PC-9 (cell line): ENCODE measurements around the gene LAMA2. TPM values are rescaled to one million over a fixed set of nuclear protein-coding genes. Genes with fewer than 3 reads are reported as not detected.

Experiments
- BruUV-seq: library from RNA; stranded (reverse); fragments of 400-500 nt; replicated peaks from 2 replicates; lab custom pipeline; 2021; lab: Mats Ljungman, UMichigan
- CTCF ChIA-PET: fragments of 300-600 bp; sonication (Branson Sonifier 250); formaldehyde crosslinking; loops from one replicate; lab custom pipeline; 2022; ENCODE audit warnings: antibody characterized with exemption; lab: Charles Lee
- POLR2A ChIA-PET: fragments of 300-600 bp; sonication (Branson Sonifier 250); formaldehyde crosslinking; loops from one replicate; lab custom pipeline; 2022; ENCODE audit warnings: antibody characterized with exemption; ENCODE audit not compliant: unreplicated experiment; lab: Charles Lee
- DNase-seq, 2 experiments: peaks; one replicate each; pipeline versions ENCODE4 v3.0.0 to v3.0.0-alpha.2; 2015 to 2022; ENCODE audit warnings: mixed read lengths in 1 of 2
- H2AFZ ChIP-seq: fragments of 200-600 bp; sonication (generic); 2 replicates; pipeline ENCODE4 v1.8.1; 2017; ENCODE audit warnings: antibody characterized with exemption
- H3F3A ChIP-seq: fragments of 200-600 bp; sonication (generic); 2 replicates; pipeline ENCODE4 v1.8.1; 2017; ENCODE audit warnings: antibody characterized with exemption, mild to moderate bottlenecking, low read depth; ENCODE audit not compliant: insufficient read depth
- H3K27ac ChIP-seq: fragments of 200-600 bp; sonication (generic); 2 replicates; pipeline ENCODE4 v1.6.1; 2016; ENCODE audit warnings: mixed run types
- H3K27me3 ChIP-seq: fragments of 200-600 bp; sonication (generic); 2 replicates; pipeline ENCODE4 v1.6.1; 2016; ENCODE audit warnings: low read depth, mixed run types; ENCODE audit not compliant: insufficient read depth
- H3K36me3 ChIP-seq: fragments of 200-600 bp; sonication (generic); 2 replicates; pipeline ENCODE4 v1.6.1; 2016; ENCODE audit warnings: low read depth, mixed run types
- H3K4me1 ChIP-seq: fragments of 200-600 bp; sonication (generic); replicated peaks from 2 replicates; pipeline ENCODE4 v1.6.1; 2016; ENCODE audit warnings: mixed run types; ENCODE audit not compliant: insufficient read depth
- H3K4me2 ChIP-seq: fragments of 200-600 bp; sonication (generic); 2 replicates; pipeline ENCODE4 v1.6.1; 2017; ENCODE audit warnings: mixed run types
- H3K4me3 ChIP-seq: fragments of 200-600 bp; sonication (generic); 2 replicates; pipeline ENCODE4 v1.6.1; 2016; ENCODE audit warnings: mixed run types
- H3K79me2 ChIP-seq: fragments of 200-600 bp; sonication (generic); 2 replicates; pipeline ENCODE4 v1.6.1; 2017; ENCODE audit warnings: low read depth, mixed run types
- H3K9me2 ChIP-seq: fragments of 200-600 bp; sonication (generic); 2 replicates; pipeline ENCODE4 v1.8.1; 2017; ENCODE audit warnings: mild to moderate bottlenecking; ENCODE audit not compliant: insufficient read depth
- H3K9me3 ChIP-seq: fragments of 200-600 bp; sonication (generic); 2 replicates; pipeline ENCODE4 v1.8.1; 2016; ENCODE audit warnings: low read depth; ENCODE audit not compliant: insufficient read depth
- H4K20me1 ChIP-seq: fragments of 200-600 bp; sonication (generic); 2 replicates; pipeline ENCODE4 v1.8.1; 2017; ENCODE audit not compliant: insufficient read depth
- CTCF ChIP-seq: fragments of 200-600 bp; sonication (generic); conservative IDR thresholded peaks from 2 replicates; pipeline ENCODE4 v1.6.1; 2017; ENCODE audit warnings: mixed run types, antibody characterized with exemption, mild to moderate bottlenecking, moderate library complexity
- EZH2 ChIP-seq: fragments of 200-600 bp; sonication (generic); IDR thresholded peaks from 2 replicates; pipeline ENCODE4 v1.8.0; 2017; ENCODE audit warnings: antibody characterized with exemption, low read depth
- intact Hi-C: fragments of 100-400 bp; cut with micrococcal nuclease; formaldehyde crosslinking; loops from one replicate; pipeline ENCODE4 v1.10.0; 2022; ENCODE audit not compliant: unreplicated experiment
- total RNA-seq: library from RNA; stranded (reverse); gene quantifications from 2 replicates; pipeline ENCODE4 v1.2.3, GENCODE V29; 2021

Gene LAMA2
- total RNA-seq, 1 experiment from 2014 or later: 2.8 TPM

- Histone ChIP-seq H3K4me1 (no peaks in the 10 kb centered on the region), H3F3A (no peaks in the 10 kb centered on the region), H3K27me3 (no peaks in the 10 kb centered on the region), H3K9me3 (no peaks in the 10 kb centered on the region), H3K79me2 (no peaks in the 10 kb centered on the region), H3K4me2 (no peak overlapping the region), H4K20me1 (no peaks in the 10 kb centered on the region), H3K27ac (no peak overlapping the region), H2AFZ (no peak overlapping the region), H3K36me3 (no peaks in the 10 kb centered on the region), H3K4me3 (no peak overlapping the region), H3K9me2 (no peaks in the 10 kb centered on the region)
- ChIA-PET POLR2A (no interaction called here), CTCF (no interaction called here)
- no TSS peak for BruUV-seq
- intact Hi-C loops: no loop called here
- DNase-seq: no peak
- TF ChIP-seq EZH2 (no peak), CTCF (no peak)
Measured at GRCh38 chr6:129136751-129137150, 253.8 kb downstream of the LAMA2 start.

GRCh38 chr6:129138739-129139405 is 255.9 kb downstream of the LAMA2 start:
- H3K9me3 ChIP-seq: no peaks in the 10 kb centered on the region
- TF ChIP-seq CTCF: no peak
- no peak for TF ChIP-seq EZH2

GRCh38 chr6:129140526-129140925 is 257.6 kb downstream of the LAMA2 start:
- CTCF ChIA-PET: no interaction called here
- no peaks in the 10 kb centered on the region for H3K9me2 ChIP-seq
- intact Hi-C loops: no loop called here
- no peak for DNase-seq
- TF ChIP-seq CTCF (no peak), EZH2 (no peak)
- H3K4me1 ChIP-seq: no peaks in the 10 kb centered on the region
- H2AFZ ChIP-seq: no peak overlapping the region
- H3K4me2 ChIP-seq: no peak overlapping the region
- no peaks in the 10 kb centered on the region for H3K27me3 ChIP-seq
- no peak overlapping the region for H3K4me3 ChIP-seq
- POLR2A ChIA-PET: no interaction called here
- no peaks in the 10 kb centered on the region for H3F3A ChIP-seq
- H3K36me3 ChIP-seq: no peaks in the 10 kb centered on the region
- no TSS peak for BruUV-seq
- H4K20me1 ChIP-seq: no peaks in the 10 kb centered on the region
- no peaks in the 10 kb centered on the region for H3K79me2 ChIP-seq
- no peaks in the 10 kb centered on the region for H3K9me3 ChIP-seq
- no peak overlapping the region for H3K27ac ChIP-seq

More at GRCh38 chr6:129138739-129139405, 255.9 kb downstream of the LAMA2 start:
- no peaks in the 10 kb centered on the region for H3K4me1 ChIP-seq
- H3K4me3 ChIP-seq: no peak overlapping the region
- no peaks in the 10 kb centered on the region for H3F3A ChIP-seq
- H3K9me2 ChIP-seq: no peaks in the 10 kb centered on the region
- ChIA-PET POLR2A (no interaction called here), CTCF (no interaction called here)
- intact Hi-C loops: no loop called here
- no peak overlapping the region for H3K27ac ChIP-seq
- H3K4me2 ChIP-seq: no peak overlapping the region
- H2AFZ ChIP-seq: no peak overlapping the region
- H3K36me3 ChIP-seq: no peaks in the 10 kb centered on the region
- no peaks in the 10 kb centered on the region for H4K20me1 ChIP-seq
- no peak for DNase-seq
- no TSS peak for BruUV-seq
- no peaks in the 10 kb centered on the region for H3K79me2 ChIP-seq
- H3K27me3 ChIP-seq: no peaks in the 10 kb centered on the region
